Endothelial cell of umbilical vein (primary cell): Measurements from ENCODE around the gene ASIC4.

Experiments
- CTCF ChIP-seq, 2 donors: IDR thresholded peaks; 1 replicate in 1 of 2; 2 replicates in 1 of 2; pipeline ENCODE4 v1.5.1; 2011; ENCODE audit warnings: low read length in 2 of 2, mild to moderate bottlenecking in 2 of 2, moderate library complexity in 2 of 2, control low read depth in 1 of 2, inconsistent platforms in 1 of 2, low read depth in 1 of 2; ENCODE audit not compliant: insufficient read depth in 1 of 2; ENCODE audit errors: extremely low read depth in 1 of 2
- EZH2 ChIP-seq: IDR thresholded peaks from 2 replicates; pipeline ENCODE4 v1.6.1; 2012; ENCODE audit warnings: borderline replicate concordance, low read depth, mild to moderate bottlenecking, moderate library complexity, low read length, inconsistent platforms; ENCODE audit not compliant: severe bottlenecking
- FOS ChIP-seq: IDR thresholded peaks from 2 replicates; pipeline ENCODE4 v1.6.1; 2011; ENCODE audit warnings: mild to moderate bottlenecking, low read length, moderate library complexity, borderline replicate concordance; ENCODE audit not compliant: insufficient read depth
- MYC ChIP-seq: IDR thresholded peaks from one replicate; pipeline ENCODE4 v1.6.1; 2011; ENCODE audit warnings: mild to moderate bottlenecking, low read depth, low read length
- POLR2A ChIP-seq: IDR thresholded peaks from 2 replicates; pipeline ENCODE4 v1.6.1; 2012; ENCODE audit warnings: low read depth, mild to moderate bottlenecking, control low read depth, low read length
- POLR2AphosphoS5 ChIP-seq: IDR thresholded peaks from 2 replicates; pipeline ENCODE4 v1.6.1; 2012; ENCODE audit warnings: low read depth, mild to moderate bottlenecking, control low read depth, low read length, moderate library complexity; ENCODE audit not compliant: insufficient read depth
- TF ChIP-seq, protein P1 (sequence below): IDR thresholded peaks from 2 replicates; pipeline ENCODE4 v1.6.1; 2011; ENCODE audit not compliant: insufficient read depth, insufficient read length

DNA sequence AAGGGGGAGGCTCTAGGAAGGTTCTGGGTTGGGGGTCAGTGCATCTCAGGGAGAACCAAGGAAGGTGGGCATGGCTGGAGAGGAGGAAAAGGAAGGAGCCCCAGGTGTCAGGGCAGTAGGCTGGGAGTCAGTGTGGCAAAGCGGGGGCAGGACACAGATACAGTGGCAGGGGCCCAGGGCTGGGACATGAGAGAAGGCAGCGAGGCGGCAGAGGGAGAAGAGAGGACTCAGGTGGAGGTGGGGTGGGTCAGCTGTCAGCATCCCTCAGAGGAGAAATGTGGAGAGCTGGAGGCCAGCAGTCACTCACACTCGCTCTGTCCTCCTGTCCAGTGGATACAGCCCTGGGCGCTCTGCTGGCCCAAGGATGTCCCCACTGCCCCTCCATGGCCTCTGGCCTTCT lies 21.2 kb upstream of the ASIC4 start:
- TF ChIP-seq CTCF (IDR thresholded peaks at IDR 0.05; ENCODE audit: extremely low read depth in 1 of 2, insufficient read depth in 1 of 2, low read depth in 1 of 2, low read length in 2 of 2) (no peak), POLR2A (no peak), FOS (no peak), EZH2 (no peak), MYC (no peak), POLR2AphosphoS5 (no peak)
- TF ChIP-seq, protein P1, sequence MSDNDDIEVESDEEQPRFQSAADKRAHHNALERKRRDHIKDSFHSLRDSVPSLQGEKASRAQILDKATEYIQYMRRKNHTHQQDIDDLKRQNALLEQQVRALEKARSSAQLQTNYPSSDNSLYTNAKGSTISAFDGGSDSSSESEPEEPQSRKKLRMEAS = no peak
